NB4 (cell line): ENCODE data around the gene AIG1.
"Not testable (repeated sequence)": the region's sequence is repeated elsewhere in the genome, so short reads cannot be mapped to it uniquely, and the experiment has no call there.

Experiments used
- POLR2A ChIP-seq: IDR thresholded peaks from 2 replicates; pipeline ENCODE4 v1.6.1; 2011; ENCODE audit warnings: mild to moderate bottlenecking; ENCODE audit not compliant: insufficient read length; ENCODE audit errors: extremely low read depth
- TF ChIP-seq, protein P1 (sequence below): IDR thresholded peaks from one replicate; pipeline ENCODE4 v1.5.1; 2012; ENCODE audit warnings: low read depth, low read length
- TF ChIP-seq, protein P2 (sequence below): IDR thresholded peaks from 2 replicates; pipeline ENCODE4 v1.6.1; 2011; ENCODE audit warnings: low read depth, low read length

DNA sequence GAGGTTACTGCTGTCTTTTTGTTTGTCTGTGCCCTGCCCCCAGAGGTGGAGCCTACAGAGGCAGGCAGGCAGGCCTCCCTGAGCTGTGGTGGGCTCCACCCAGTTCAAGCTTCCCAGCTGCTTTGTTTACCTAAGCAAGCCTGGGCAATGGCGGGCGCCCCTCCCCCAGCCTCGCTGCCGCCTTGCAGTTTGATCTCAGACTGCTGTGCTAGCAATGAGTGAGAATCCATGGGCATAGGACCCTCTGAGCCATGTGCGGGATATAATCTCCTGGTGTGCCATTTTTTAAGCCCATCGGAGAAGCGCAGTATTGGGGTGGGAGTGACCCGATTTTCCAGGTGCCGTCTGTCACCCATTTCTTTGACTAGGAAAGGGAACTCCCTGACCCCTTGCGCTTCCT, 247.1 kb downstream of the AIG1 start:
- TF ChIP-seq, protein P1, sequence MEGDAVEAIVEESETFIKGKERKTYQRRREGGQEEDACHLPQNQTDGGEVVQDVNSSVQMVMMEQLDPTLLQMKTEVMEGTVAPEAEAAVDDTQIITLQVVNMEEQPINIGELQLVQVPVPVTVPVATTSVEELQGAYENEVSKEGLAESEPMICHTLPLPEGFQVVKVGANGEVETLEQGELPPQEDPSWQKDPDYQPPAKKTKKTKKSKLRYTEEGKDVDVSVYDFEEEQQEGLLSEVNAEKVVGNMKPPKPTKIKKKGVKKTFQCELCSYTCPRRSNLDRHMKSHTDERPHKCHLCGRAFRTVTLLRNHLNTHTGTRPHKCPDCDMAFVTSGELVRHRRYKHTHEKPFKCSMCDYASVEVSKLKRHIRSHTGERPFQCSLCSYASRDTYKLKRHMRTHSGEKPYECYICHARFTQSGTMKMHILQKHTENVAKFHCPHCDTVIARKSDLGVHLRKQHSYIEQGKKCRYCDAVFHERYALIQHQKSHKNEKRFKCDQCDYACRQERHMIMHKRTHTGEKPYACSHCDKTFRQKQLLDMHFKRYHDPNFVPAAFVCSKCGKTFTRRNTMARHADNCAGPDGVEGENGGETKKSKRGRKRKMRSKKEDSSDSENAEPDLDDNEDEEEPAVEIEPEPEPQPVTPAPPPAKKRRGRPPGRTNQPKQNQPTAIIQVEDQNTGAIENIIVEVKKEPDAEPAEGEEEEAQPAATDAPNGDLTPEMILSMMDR = not testable (repeated sequence)
- not testable (repeated sequence) for TF ChIP-seq POLR2A
- TF ChIP-seq, protein P2, sequence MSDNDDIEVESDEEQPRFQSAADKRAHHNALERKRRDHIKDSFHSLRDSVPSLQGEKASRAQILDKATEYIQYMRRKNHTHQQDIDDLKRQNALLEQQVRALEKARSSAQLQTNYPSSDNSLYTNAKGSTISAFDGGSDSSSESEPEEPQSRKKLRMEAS = not testable (repeated sequence)
